Mucosa of stomach (tissue), 1 donor: Measurements from ENCODE around the gene PDGFB.
A peak's percentile ranks its signal among the peaks of the same experiment; 100 is the strongest.

Experiments used
- H3K27me3 ChIP-seq: one replicate; pipeline ENCODE4 v1.7.0; 2013; ENCODE audit warnings: mild to moderate bottlenecking, low read length; ENCODE audit not compliant: control insufficient read depth, insufficient read depth
- H3K36me3 ChIP-seq: one replicate; pipeline ENCODE4 v1.7.0; 2013; ENCODE audit warnings: low read length; ENCODE audit not compliant: control insufficient read depth, insufficient read depth
- H3K4me1 ChIP-seq: one replicate; pipeline ENCODE4 v1.7.0; 2013; ENCODE audit warnings: mild to moderate bottlenecking, low read length; ENCODE audit not compliant: control insufficient read depth, insufficient read depth
- H3K4me3 ChIP-seq: one replicate; pipeline ENCODE4 v1.7.0; 2013; ENCODE audit warnings: low read length
- H3K9ac ChIP-seq: one replicate; pipeline ENCODE4 v1.7.0; 2013; ENCODE audit warnings: mild to moderate bottlenecking, low read length, moderate library complexity
- H3K9me3 ChIP-seq: one replicate; pipeline ENCODE4 v1.7.0; 2013; ENCODE audit warnings: mild to moderate bottlenecking, low read length, moderate library complexity; ENCODE audit not compliant: control insufficient read depth
- donor health status: Pancreatic carcinoma.

The PDGFB gene

DNA sequence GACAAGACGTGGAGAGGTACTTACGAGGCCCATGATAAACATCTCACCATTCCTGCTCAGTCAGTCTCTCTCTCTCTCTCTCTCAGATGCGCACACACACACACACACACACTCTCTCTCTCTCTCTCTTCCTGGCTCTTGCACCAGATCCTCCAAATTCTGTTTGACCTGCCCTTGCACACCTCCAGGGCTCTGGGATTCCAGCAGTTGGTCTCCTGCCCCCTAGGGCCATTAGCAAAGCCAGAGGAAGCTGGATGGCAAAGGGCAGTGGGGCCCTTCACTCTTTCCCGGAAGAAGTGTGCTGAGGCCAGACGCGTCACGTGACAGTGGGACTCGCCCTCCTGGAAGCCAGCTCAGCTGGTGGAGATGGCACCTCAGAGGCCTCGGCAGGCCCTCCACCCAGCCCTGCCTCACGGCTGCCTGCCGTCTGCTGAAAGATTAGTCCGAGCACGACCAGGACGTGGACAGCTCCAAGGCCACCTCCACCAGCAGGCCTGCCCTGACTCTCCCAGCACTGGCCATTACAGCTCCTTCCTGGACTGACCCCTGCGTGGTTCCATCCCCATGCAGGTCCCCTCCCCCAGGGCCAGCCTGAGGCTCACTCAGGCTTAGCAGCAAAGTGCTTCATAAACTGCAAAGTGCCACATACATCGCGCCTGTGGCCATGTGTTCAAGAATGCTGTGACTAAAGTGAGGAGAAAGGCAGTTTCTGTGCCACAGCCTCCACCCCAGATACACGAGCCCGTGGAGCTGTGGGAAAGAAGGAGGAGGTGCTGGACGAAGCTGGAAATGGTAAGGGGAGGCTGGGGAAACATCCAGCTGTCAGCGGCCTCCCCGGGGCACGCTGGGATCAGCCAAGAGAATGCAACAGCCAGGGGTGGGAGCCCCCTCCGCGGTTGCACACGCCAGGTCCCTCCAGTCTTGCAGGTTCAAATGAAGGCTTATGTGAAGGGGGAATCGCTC lies 3.7 kb downstream of the PDGFB start:
- Histone ChIP-seq H3K9me3 (no peaks in the 10 kb centered on the region), H3K36me3 (no peaks in the 10 kb centered on the region), H3K27me3 (peaks cover 29% of the 10 kb centered on the region), H3K9ac (peak overlapping the region; percentile 17), H3K4me1 (peaks cover 79% of the 10 kb centered on the region), H3K4me3 (peak overlapping the region; percentile 18)

DNA sequence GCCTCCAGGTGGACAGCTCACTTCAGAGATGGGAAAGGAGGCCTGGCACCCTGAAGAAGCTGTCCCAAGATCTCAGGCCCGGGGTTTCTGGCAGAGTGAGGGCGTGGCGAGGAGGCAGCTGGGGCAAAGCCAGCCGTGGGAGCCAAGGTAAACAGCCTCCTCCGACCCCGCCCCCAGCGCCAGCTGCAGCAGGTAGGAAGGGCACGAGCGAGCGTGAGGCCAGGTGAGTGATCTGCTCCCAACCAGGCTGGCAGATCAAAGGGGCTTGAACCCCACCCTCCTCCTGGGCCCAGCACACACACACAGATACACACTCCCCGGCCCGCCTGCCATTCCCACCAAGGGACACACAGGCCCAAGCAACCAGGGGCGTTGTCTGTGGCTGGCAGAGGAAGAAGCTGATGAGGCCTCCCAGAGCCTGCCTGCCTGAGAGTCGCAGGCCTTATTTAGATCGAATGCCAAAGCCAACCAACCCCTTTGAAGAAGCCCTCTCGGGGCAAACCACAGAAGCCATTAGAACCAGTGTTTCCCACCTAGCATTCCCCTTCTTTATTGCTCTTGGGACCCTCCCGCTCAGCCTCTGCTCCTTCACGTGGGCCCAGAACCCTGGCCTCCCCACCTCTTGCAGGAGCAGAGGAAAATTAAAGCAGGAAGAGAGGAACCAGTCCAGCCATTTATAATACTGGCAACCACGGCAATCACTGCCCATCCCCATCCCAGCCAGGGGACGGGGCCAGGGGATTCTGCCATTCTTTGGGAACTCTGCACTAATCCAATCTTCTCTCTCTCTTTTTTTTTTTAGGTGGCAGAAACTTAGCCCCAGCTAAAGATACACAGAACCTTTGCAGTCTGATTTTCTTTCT lies 5.0 kb downstream of the PDGFB start:
- H3K4me3 ChIP-seq, result no peak overlapping the region
- H3K9me3 ChIP-seq, result no peaks in the 10 kb centered on the region
- H3K36me3 ChIP-seq, result no peaks in the 10 kb centered on the region
- H3K27me3 ChIP-seq, result peaks cover 36% of the 10 kb centered on the region
- H3K4me1 ChIP-seq, result peaks cover 85% of the 10 kb centered on the region
- H3K9ac ChIP-seq, result peak overlapping the region; percentile 53

DNA sequence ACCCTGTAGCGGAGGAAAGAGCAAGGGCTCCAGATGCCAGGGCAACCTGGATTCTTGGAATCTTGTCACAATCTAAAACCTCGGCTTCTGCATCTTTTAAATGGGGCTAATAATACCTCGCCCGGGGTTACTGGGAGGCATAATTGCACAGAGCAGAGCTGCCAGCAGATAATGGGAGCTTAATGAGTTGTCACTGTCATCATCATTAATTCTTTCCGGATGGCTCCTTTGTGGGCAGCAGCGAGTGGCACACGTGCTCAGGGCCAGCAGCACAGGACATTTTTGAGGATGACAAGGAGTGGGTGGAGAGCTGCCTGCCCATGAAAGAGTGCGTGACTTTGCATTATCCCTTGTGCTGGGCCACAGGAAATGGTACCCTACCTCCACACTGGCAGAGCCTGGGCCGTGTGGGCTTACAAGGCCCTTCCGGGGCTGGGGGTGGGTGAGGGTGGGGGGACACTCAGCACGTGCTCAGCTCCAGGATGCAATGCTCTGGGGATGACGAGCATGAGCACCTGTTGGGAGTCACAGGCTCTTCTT lies 5.7 kb downstream of the PDGFB start:
- H3K4me1 ChIP-seq, result peaks cover 85% of the 10 kb centered on the region
- H3K9ac ChIP-seq, result no peak overlapping the region
- H3K9me3 ChIP-seq, result no peaks in the 10 kb centered on the region
- peaks cover 38% of the 10 kb centered on the region for H3K27me3 ChIP-seq
- H3K4me3 ChIP-seq, result no peak overlapping the region
- H3K36me3 ChIP-seq, result no peaks in the 10 kb centered on the region

DNA sequence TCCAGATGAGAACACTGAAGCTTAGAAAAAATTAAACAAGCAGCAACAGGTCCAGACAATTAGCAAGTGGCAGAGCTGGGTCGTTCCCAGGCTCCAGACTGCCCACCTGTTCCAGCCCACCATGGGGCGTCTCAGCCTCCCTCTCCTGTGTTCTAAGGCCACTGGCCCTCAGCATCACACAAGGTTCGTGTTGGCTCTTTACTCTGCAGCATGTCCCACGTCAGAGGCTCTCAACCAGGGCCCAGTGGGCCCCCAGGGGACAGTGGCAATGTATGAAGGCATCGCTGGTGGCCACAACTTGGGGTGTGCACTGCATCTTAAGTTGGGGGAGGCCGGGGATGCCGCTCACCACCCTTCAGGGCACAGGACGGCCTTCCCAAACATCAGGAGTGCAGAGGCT lies 6.2 kb downstream of the PDGFB start:
- no peak overlapping the region for H3K9ac ChIP-seq
- no peaks in the 10 kb centered on the region for H3K36me3 ChIP-seq
- no peak overlapping the region for H3K4me3 ChIP-seq
- H3K27me3 ChIP-seq, result peaks cover 37% of the 10 kb centered on the region
- H3K4me1 ChIP-seq, result peaks cover 83% of the 10 kb centered on the region
- H3K9me3 ChIP-seq, result no peaks in the 10 kb centered on the region

DNA sequence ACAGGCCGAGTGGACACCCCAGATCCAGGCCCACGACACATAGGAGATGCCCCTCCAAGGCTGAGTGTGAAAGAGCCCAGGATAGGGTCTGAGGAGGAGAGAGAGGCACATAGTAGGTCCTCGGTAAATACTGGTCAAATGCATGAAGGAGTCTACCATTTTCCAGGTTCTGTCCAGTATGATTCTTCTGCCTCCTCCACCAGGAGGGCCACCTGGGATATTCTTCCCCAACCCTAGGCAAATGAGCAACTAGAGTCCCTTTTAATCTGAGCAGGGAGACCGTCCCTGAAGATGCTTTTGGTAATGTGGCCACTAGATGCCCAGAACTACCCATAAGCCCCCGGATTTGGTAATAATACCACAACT lies 6.7 kb downstream of the PDGFB start:
- Histone ChIP-seq H3K4me1 (peaks cover 79% of the 10 kb centered on the region), H3K9me3 (no peaks in the 10 kb centered on the region), H3K4me3 (no peak overlapping the region), H3K9ac (no peak overlapping the region), H3K27me3 (peaks cover 32% of the 10 kb centered on the region), H3K36me3 (no peaks in the 10 kb centered on the region)

DNA sequence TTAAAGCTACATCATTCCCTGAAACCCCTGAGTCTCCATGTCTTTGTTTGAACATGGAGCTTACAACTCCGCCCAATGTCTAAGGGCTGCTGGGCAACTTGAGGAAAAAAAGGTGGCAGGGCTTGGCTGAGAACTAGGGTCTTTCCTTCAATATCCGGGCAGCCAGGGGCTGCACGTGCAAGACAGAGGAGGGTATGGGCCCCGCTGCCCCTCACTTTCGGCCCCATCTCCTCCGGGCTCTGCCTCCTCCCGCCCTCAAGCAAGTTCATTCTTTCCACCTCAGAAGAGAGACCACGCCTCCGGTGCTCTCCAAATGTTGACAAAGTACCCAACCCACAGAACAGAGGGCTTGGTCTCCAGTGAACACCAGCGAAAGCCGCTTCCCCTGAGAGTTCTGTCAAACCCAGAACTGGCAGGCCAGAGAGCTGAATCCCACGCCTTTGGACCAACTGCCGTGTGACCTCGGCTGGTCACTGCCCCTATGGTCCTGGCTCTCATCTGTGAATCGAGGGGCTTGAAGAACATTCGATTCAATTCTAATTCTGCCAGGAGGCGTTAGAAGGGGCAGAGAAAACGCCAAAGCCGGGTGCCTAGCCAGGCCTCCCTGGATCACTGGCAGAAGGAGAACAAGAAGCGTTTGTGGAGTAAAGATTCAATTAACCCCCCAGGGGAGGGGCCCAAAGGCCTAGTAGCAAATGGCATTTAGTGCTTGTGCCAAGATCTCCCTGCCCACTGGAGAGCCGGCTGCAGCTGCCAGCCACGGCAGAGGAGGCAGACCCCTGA lies 7.3 kb downstream of the PDGFB start:
- Histone ChIP-seq H3K9me3 (no peaks in the 10 kb centered on the region), H3K9ac (peak overlapping the region; percentile 2), H3K27me3 (peaks cover 28% of the 10 kb centered on the region), H3K4me3 (no peak overlapping the region), H3K36me3 (no peaks in the 10 kb centered on the region), H3K4me1 (peaks cover 75% of the 10 kb centered on the region)

DNA sequence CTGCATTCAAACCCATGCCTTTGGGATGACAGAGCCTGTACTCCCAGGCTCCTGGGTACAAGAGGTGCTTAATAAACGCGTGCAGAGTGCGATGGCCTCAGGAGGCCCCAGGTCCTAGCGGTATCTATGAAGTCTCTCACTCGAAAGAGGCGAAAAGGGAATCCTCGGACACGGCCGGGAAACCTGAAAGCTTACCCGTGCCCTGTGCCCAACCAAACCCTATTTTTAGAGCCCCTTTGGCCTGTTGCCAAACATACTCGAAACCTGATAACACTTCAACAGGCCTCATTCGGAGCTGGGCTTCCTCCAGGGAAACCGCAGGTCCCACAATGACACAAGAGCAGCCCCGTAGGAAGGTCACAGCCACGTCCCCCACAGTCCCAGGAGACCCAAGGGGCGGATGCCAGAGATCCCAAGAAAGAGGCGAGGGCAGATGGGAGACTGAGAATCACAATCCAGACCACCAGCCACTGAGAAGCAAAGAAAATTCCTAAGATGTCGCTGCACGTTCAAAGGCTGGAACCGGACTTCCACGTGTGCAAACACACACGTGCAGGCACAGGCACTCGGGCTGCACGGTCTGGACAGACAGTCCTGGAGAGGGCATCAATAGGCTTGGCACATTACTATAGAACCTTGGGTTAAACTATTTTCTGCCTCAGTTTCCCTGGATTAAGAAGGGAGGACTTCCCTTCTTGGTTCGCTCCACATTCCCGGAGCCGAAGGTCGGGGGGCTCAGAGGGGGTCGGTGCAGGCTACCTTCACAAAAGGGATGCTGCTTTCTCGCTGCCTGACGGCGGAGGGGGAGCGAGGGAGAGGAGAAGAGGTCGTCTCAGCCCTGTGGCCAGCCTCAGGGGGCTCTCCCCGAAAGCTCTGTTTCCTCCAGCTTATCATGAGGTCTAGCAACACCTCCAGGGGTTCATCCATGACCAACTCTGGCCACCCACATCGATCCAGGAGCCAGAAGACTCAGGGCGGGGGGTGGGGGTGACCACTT lies 8.2 kb downstream of the PDGFB start:
- Histone ChIP-seq H3K4me3 (no peak overlapping the region), H3K27me3 (peaks cover 24% of the 10 kb centered on the region), H3K36me3 (no peaks in the 10 kb centered on the region), H3K9ac (peak overlapping the region; percentile 13), H3K4me1 (peaks cover 70% of the 10 kb centered on the region), H3K9me3 (no peaks in the 10 kb centered on the region)

DNA sequence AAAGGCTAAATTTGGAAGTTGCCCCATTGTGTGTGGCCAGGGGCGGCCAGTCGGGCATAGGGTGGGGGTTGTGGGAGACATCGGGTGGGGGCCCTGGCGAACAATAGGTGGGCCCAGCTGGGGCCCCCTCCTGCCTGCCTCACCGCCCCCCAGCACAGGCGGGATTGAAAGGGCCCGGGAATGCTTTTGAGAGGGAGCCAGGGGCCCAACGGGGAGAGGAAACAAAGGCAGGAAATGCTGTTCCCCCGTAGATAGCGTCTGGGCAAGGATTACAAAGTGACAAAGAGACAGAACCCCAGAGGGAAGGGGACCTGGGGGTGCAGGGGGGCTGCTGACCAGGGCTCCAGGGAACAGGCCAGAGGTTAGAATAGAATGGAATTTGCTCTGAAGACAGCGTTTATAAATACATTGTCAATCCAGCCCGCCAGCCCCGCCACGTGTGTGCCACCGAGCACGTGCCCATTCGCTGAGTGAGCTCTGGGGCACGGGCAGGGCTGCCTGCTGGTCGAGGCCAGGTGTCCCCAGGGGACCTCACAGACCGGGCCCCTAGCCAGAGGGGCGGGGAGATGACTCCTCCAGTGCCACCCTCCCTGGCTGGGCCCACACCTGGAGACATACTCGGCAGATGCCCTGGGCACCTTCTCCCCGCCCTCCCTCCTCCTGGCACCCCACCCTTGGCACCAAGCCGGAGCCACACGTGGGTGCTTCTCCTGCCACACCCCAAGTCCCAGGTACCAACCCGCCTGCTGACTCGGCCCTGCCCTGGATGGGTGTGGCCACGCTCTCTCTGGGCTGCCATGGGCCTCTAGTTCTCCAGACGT lies 9.7 kb downstream of the PDGFB start:
- H3K27me3 ChIP-seq, result peaks cover 23% of the 10 kb centered on the region
- H3K4me3 ChIP-seq, result no peak overlapping the region
- H3K36me3 ChIP-seq, result no peaks in the 10 kb centered on the region
- H3K9me3 ChIP-seq, result no peaks in the 10 kb centered on the region
- peaks cover 55% of the 10 kb centered on the region for H3K4me1 ChIP-seq
- H3K9ac ChIP-seq, result no peak overlapping the region

DNA sequence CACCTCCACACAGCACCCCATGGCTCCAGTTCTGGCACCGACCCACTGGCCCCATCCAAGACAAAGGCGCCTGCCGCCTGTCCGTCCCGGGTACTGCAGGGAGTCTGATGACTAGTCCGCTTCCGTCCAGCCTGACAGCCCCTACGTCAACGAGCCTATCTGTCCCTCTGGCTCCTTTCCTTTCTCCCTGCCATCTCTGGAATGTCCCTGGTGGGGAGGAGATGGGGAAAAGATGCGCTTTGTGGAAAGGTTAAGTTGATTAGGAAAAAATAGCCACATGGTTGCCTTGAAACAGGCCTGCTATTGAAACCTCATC lies 10.4 kb downstream of the PDGFB start:
- Histone ChIP-seq H3K27me3 (peaks cover 23% of the 10 kb centered on the region), H3K36me3 (no peaks in the 10 kb centered on the region), H3K4me1 (peaks cover 49% of the 10 kb centered on the region), H3K9me3 (no peaks in the 10 kb centered on the region), H3K9ac (no peak overlapping the region), H3K4me3 (no peak overlapping the region)

DNA sequence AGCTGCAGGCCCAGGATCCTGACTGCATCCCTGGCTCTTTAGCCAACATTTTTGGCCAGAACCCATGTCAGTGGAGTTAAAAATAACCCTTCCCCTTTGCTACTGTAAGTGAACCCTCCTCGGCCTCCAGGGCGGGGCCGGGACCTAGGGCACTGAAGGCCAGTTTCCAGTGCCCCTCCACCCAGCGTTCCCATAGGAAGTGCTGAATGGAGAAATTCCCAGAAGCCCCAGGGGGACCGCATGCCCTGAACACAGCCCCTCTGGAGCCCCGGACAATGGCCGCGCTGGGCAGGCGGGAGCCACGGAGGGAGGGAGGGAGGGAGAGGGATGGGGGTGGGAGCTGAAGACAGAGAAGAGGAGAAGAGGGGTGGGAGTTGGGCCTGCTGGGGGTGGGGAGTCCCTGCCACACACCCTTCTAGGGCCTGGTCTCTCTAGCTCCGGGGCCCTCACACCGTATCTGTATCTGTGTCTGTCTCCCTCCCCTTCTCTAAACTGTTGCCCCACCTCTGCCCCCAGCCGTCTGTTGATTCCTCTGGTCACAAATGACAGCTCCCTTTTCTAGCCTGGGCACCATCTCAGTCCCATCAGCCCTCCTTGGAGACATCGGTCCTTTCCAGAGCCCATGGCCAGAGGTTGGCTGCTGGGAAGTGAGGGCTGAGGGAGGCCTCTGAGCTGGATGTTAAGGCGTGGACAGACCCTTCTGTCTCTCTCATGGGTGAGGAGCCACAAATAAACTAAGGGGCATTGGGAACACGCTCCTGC lies 10.9 kb downstream of the PDGFB start:
- no peak overlapping the region for H3K4me3 ChIP-seq
- H3K9me3 ChIP-seq, result no peaks in the 10 kb centered on the region
- peaks cover 23% of the 10 kb centered on the region for H3K27me3 ChIP-seq
- H3K9ac ChIP-seq, result no peak overlapping the region
- peaks cover 43% of the 10 kb centered on the region for H3K4me1 ChIP-seq
- H3K36me3 ChIP-seq, result no peaks in the 10 kb centered on the region
